Lung (tissue), 12 donors: Measurements from ENCODE around the gene DNAJC21. TPM values are rescaled to one million over a fixed set of nuclear protein-coding genes. Genes with fewer than 3 reads are reported as not detected.
"Not testable (repeated sequence)": the region's sequence is repeated elsewhere in the genome, so short reads cannot be mapped to it uniquely, and the experiment has no call there.

Experiments used
- ATAC-seq: fragments of 200-7000 bp; cut with Tn5 transposase; one replicate; pipeline ENCODE4 v1.9.1; 2020; ENCODE audit warnings: moderate number of reproducible peaks; ENCODE audit not compliant: insufficient read depth, low FRiP score
- DNase-seq, 3 donors: peaks; one replicate each; pipeline ENCODE4 v3.0.0-alpha.2; 2013 to 2017
- H3K27ac ChIP-seq, 2 donors: one replicate each; pipeline ENCODE4 v1.5.1; 2013; ENCODE audit warnings: mild to moderate bottlenecking in 2 of 2, moderate library complexity in 2 of 2, control low read depth in 1 of 2, inconsistent platforms in 1 of 2, low read depth in 1 of 2, low read length in 1 of 2
- H3K27me3 ChIP-seq, 3 donors: one replicate each; pipeline ENCODE4 v1.5.1; 2013; ENCODE audit warnings: low read length in 2 of 3; ENCODE audit not compliant: control insufficient read depth in 3 of 3, insufficient read depth in 3 of 3
- H3K36me3 ChIP-seq, 4 donors: one replicate each; pipeline ENCODE4 v1.5.1; 2013; ENCODE audit warnings: low read length in 4 of 4, mild to moderate bottlenecking in 1 of 4, moderate library complexity in 1 of 4; ENCODE audit not compliant: control insufficient read depth in 4 of 4, insufficient read depth in 4 of 4
- H3K4me1 ChIP-seq, 5 donors: one replicate each; pipeline ENCODE4 v1.5.1; 2013; ENCODE audit warnings: low read length in 5 of 5, mild to moderate bottlenecking in 2 of 5, moderate library complexity in 1 of 5; ENCODE audit not compliant: control insufficient read depth in 5 of 5, insufficient read depth in 5 of 5
- H3K4me3 ChIP-seq: one replicate; pipeline ENCODE4 v1.5.1; 2013; ENCODE audit warnings: mild to moderate bottlenecking, control low read depth, moderate library complexity
- H3K9ac ChIP-seq, 2 donors: one replicate each; pipeline ENCODE4 v1.5.1; 2013; ENCODE audit warnings: low read length in 2 of 2, control low read depth in 1 of 2; ENCODE audit not compliant: insufficient read depth in 1 of 2
- H3K9me3 ChIP-seq, 4 donors: one replicate each; pipeline ENCODE4 v1.5.1; 2013; ENCODE audit warnings: low read length in 3 of 4, mild to moderate bottlenecking in 1 of 4, moderate library complexity in 1 of 4; ENCODE audit not compliant: control insufficient read depth in 4 of 4, insufficient read depth in 3 of 4
- CTCF ChIP-seq: IDR thresholded peaks from 2 replicates; pipeline ENCODE4 v1.5.1; 2012; ENCODE audit warnings: mild to moderate bottlenecking; ENCODE audit errors: control extremely low read depth, extremely low read depth
- WGBS, 2 donors: extraction: QIAGEN DNeasy Blood & Tissue Kit; methylation state at CpG; one replicate each; pipeline ENCODE4 v1.1.7; 2013; 5-methylcytosine and 5-hydroxymethylcytosine counted together
- polyA plus RNA-seq, 2 donors: library from polyadenylated mRNA; stranded (reverse); fragments of 200-250 nt; gene quantifications; one replicate each; pipeline ENCODE4 v1.2.1, GENCODE V29; 2013
- total RNA-seq, 2 donors: library from RNA; depleted of rRNA in 1 of 2; stranded (reverse); fragments of >200 nt in 1 of 2; gene quantifications; one replicate each; pipeline ENCODE4 v1.2.1, GENCODE V29; 2014 to 2021
- donor health status: control.
- donor health status: control.
- donor health status: Bipolar disorder and iron deficiency.
- donor health status: healthy.
- donor health status: DM: yes; HTN: yes; CAD: no.

DNAJC21 gene
- total and polyA plus RNA-seq, 4 donors = 23.8 to 45.6 (median 34.3) TPM

- no peak for TF ChIP-seq CTCF
- Histone ChIP-seq H3K4me3 (no peak overlapping the region), H3K9ac (no peak overlapping the region), H3K27me3 (no peaks in the 10 kb centered on the region), H3K9me3 (peaks cover 0 to 1% (median 0%) of the 10 kb centered on the region in 4 donors), H3K36me3 (peaks cover 0 to 1% (median 0%) of the 10 kb centered on the region in 4 donors), H3K4me1 (peaks cover 0 to 7% (median 0%) of the 10 kb centered on the region in 5 donors), H3K27ac (no peak overlapping the region)
- WGBS, 2 donors = 95 to 96% methylated on average over 2 of the region's 2 CpGs
- no peak for ATAC-seq
- no peak for DNase-seq
Observed at GRCh38 chr5:34968258-34968657, 38.9 kb downstream of the DNAJC21 start.

GRCh38 chr5:34970552-34970951 is 41.2 kb downstream of the DNAJC21 start:
- H3K9ac ChIP-seq = no peak overlapping the region
- peaks cover 0 to 7% (median 0%) of the 10 kb centered on the region in 5 donors for H3K4me1 ChIP-seq
- ATAC-seq (no peak), DNase-seq (no peak)
- peaks cover 0 to 1% (median 0%) of the 10 kb centered on the region in 4 donors for H3K9me3 ChIP-seq
- H3K27ac ChIP-seq = no peak overlapping the region
- peaks cover 0 to 1% (median 0%) of the 10 kb centered on the region in 4 donors for H3K36me3 ChIP-seq
- TF ChIP-seq CTCF = no peak
- H3K27me3 ChIP-seq = no peaks in the 10 kb centered on the region
- no peak overlapping the region for H3K4me3 ChIP-seq
- whole genome bisulfite sequencing, 2 donors = 69 to 77% methylated on average over 1 of the region's 1 CpG

GRCh38 chr5:34971655-34972054 is 42.3 kb downstream of the DNAJC21 start:
- not testable (repeated sequence) for DNase-seq, H3K27ac ChIP-seq, H3K4me3 ChIP-seq, H3K36me3 ChIP-seq, H3K27me3 ChIP-seq, H3K9ac ChIP-seq, ATAC-seq, H3K4me1 ChIP-seq, H3K9me3 ChIP-seq
- WGBS, 2 donors = 92 to 95% methylated on average over 2 of the region's 4 CpGs

GRCh38 chr5:34976347-34976746 is 47.0 kb downstream of the DNAJC21 start:
- no peaks in the 10 kb centered on the region for H3K27me3 ChIP-seq
- TF ChIP-seq CTCF = no peak
- H3K4me1 ChIP-seq = no peaks in the 10 kb centered on the region
- H3K9me3 ChIP-seq = peaks cover 0 to 3% (median 0%) of the 10 kb centered on the region in 4 donors
- no peaks in the 10 kb centered on the region for H3K36me3 ChIP-seq
- H3K27ac ChIP-seq = no peak overlapping the region
- H3K4me3 ChIP-seq = no peak overlapping the region
- H3K9ac ChIP-seq = no peak overlapping the region
- WGBS, 2 donors = 83 to 86% methylated on average over 5 of the region's 5 CpGs
- ATAC-seq = no peak
- no peak for DNase-seq
